Activated CD8-positive, alpha-beta memory T cell treated with anti-CD3 and anti-CD28 coated beads, Interleukin-2, amount 10 ng/mL, durations not matched to agents 7 days and 5 days (primary cell): Measurements from ENCODE around the gene MCTP1. TPM values are rescaled to one million over a fixed set of nuclear protein-coding genes. Genes with fewer than 3 reads are reported as not detected.

Source experiments
- ATAC-seq: fragments of 150-1000 bp; cut with Tn5 transposase; one replicate; pipeline ENCODE4 v1.10.0; 2021; ENCODE audit warnings: moderate library complexity
- CTCF ChIA-PET: fragments of 350-600 bp; sonication (Branson Sonifier 250); formaldehyde crosslinking; loops from one replicate; lab custom pipeline; 2021; ENCODE audit warnings: antibody characterized with exemption; lab: Charles Lee
- DNase-seq: peaks from one replicate; pipeline ENCODE4 v3.0.0-alpha.2; 2020
- H3K27ac Mint-ChIP-seq: one replicate; pipeline ENCODE4 v1.8.0; 2021; ENCODE audit warnings: mild to moderate bottlenecking, mixed read lengths
- H3K27me3 Mint-ChIP-seq: one replicate; pipeline ENCODE4 v1.8.0; 2021; ENCODE audit warnings: mixed read lengths
- H3K36me3 Mint-ChIP-seq: one replicate; pipeline ENCODE4 v1.8.0; 2021; ENCODE audit warnings: mild to moderate bottlenecking, mixed read lengths
- H3K4me1 Mint-ChIP-seq: one replicate; pipeline ENCODE4 v1.8.0; 2021; ENCODE audit warnings: mixed read lengths
- H3K4me3 Mint-ChIP-seq: one replicate; pipeline ENCODE4 v1.8.0; 2021; ENCODE audit warnings: mild to moderate bottlenecking, moderate library complexity, mixed read lengths
- H3K9me3 Mint-ChIP-seq: one replicate; pipeline ENCODE4 v1.8.0; 2022; ENCODE audit warnings: low read depth, mixed read lengths
- total RNA-seq, 2 experiments: library from RNA; stranded (reverse); gene quantifications; one replicate each; pipeline ENCODE4 v1.2.3, GENCODE V29; 2021

MCTP1 gene
- total RNA-seq, 2 experiments from 2014 or later = not detected

GRCh38 chr5:95066048-95066447, 218.8 kb downstream of the MCTP1 start:
- Mint-ChIP-seq H3K4me3 (no peak overlapping the region), H3K9me3 (no peaks in the 10 kb centered on the region), H3K27ac (no peak overlapping the region), H3K4me1 (no peaks in the 10 kb centered on the region), H3K36me3 (no peaks in the 10 kb centered on the region), H3K27me3 (no peaks in the 10 kb centered on the region)
- CTCF ChIA-PET = no interaction called here
- ATAC-seq (no peak), DNase-seq (no peak)

GRCh38 chr5:95063492-95063891, 221.4 kb downstream of the MCTP1 start:
- H3K9me3 Mint-ChIP-seq = no peaks in the 10 kb centered on the region
- DNase-seq (no peak), ATAC-seq (no peak)
- no peaks in the 10 kb centered on the region for H3K27me3 Mint-ChIP-seq
- H3K4me3 Mint-ChIP-seq = no peak overlapping the region
- H3K36me3 Mint-ChIP-seq = no peaks in the 10 kb centered on the region
- no peaks in the 10 kb centered on the region for H3K4me1 Mint-ChIP-seq
- H3K27ac Mint-ChIP-seq = no peak overlapping the region
- CTCF ChIA-PET = no interaction called here

GRCh38 chr5:95060098-95060497, 224.8 kb downstream of the MCTP1 start:
- Mint-ChIP-seq H3K4me3 (no peak overlapping the region), H3K27me3 (no peaks in the 10 kb centered on the region), H3K4me1 (no peaks in the 10 kb centered on the region), H3K36me3 (no peaks in the 10 kb centered on the region), H3K9me3 (no peaks in the 10 kb centered on the region), H3K27ac (no peak overlapping the region)
- no peak for DNase-seq
- no peak for ATAC-seq
- CTCF ChIA-PET = no interaction called here

GRCh38 chr5:95059636-95060035, 225.3 kb downstream of the MCTP1 start:
- no peak overlapping the region for H3K4me3 Mint-ChIP-seq
- no peaks in the 10 kb centered on the region for H3K4me1 Mint-ChIP-seq
- no peaks in the 10 kb centered on the region for H3K27me3 Mint-ChIP-seq
- DNase-seq (no peak), ATAC-seq (no peak)
- H3K27ac Mint-ChIP-seq = no peak overlapping the region
- CTCF ChIA-PET = no interaction called here
- no peaks in the 10 kb centered on the region for H3K9me3 Mint-ChIP-seq
- no peaks in the 10 kb centered on the region for H3K36me3 Mint-ChIP-seq

- Mint-ChIP-seq H3K27ac (no peak overlapping the region), H3K4me1 (no peaks in the 10 kb centered on the region), H3K27me3 (no peaks in the 10 kb centered on the region), H3K9me3 (no peaks in the 10 kb centered on the region), H3K4me3 (no peak overlapping the region), H3K36me3 (no peaks in the 10 kb centered on the region)
- DNase-seq (no peak), ATAC-seq (no peak)
- CTCF ChIA-PET = no interaction called here
Measured at GRCh38 chr5:95057615-95058014, 227.3 kb downstream of the MCTP1 start.

GRCh38 chr5:95053253-95053652, 231.6 kb downstream of the MCTP1 start:
- no peak for ATAC-seq
- CTCF ChIA-PET = no interaction called here
- Mint-ChIP-seq H3K4me3 (no peak overlapping the region), H3K9me3 (no peaks in the 10 kb centered on the region), H3K36me3 (no peaks in the 10 kb centered on the region), H3K27me3 (no peaks in the 10 kb centered on the region), H3K27ac (no peak overlapping the region), H3K4me1 (no peaks in the 10 kb centered on the region)
- no peak for DNase-seq

- DNase-seq = no peak
- Mint-ChIP-seq H3K4me3 (no peak overlapping the region), H3K9me3 (no peaks in the 10 kb centered on the region), H3K27me3 (no peaks in the 10 kb centered on the region), H3K27ac (no peak overlapping the region), H3K36me3 (no peaks in the 10 kb centered on the region), H3K4me1 (no peaks in the 10 kb centered on the region)
- CTCF ChIA-PET = no interaction called here
- no peak for ATAC-seq
Measured at GRCh38 chr5:95050708-95051107, 234.2 kb downstream of the MCTP1 start.

GRCh38 chr5:95048628-95049027, 236.3 kb downstream of the MCTP1 start:
- ATAC-seq (no peak), DNase-seq (no peak)
- no peaks in the 10 kb centered on the region for H3K4me1 Mint-ChIP-seq
- CTCF ChIA-PET = no interaction called here
- no peak overlapping the region for H3K4me3 Mint-ChIP-seq
- H3K27ac Mint-ChIP-seq = no peak overlapping the region
- H3K9me3 Mint-ChIP-seq = no peaks in the 10 kb centered on the region
- no peaks in the 10 kb centered on the region for H3K27me3 Mint-ChIP-seq
- H3K36me3 Mint-ChIP-seq = no peaks in the 10 kb centered on the region

- Mint-ChIP-seq H3K4me3 (no peak overlapping the region), H3K27ac (no peak overlapping the region), H3K36me3 (no peaks in the 10 kb centered on the region), H3K4me1 (no peaks in the 10 kb centered on the region), H3K27me3 (no peaks in the 10 kb centered on the region), H3K9me3 (no peaks in the 10 kb centered on the region)
- ATAC-seq (no peak), DNase-seq (no peak)
- CTCF ChIA-PET = interaction anchor here (1.0 kb wide), 1 partner anchor 10 kb away, joined by 3 read pairs; no protein-coding TSS in a partner anchor
Measured at GRCh38 chr5:95045181-95045965, 239.5 kb downstream of the MCTP1 start.

- ATAC-seq (no peak), DNase-seq (no peak)
- CTCF ChIA-PET = no interaction called here
- no peaks in the 10 kb centered on the region for H3K27me3 Mint-ChIP-seq
- H3K4me1 Mint-ChIP-seq = no peaks in the 10 kb centered on the region
- H3K27ac Mint-ChIP-seq = no peak overlapping the region
- no peak overlapping the region for H3K4me3 Mint-ChIP-seq
- H3K9me3 Mint-ChIP-seq = no peaks in the 10 kb centered on the region
- H3K36me3 Mint-ChIP-seq = no peaks in the 10 kb centered on the region
Measured at GRCh38 chr5:95044096-95044495, 240.8 kb downstream of the MCTP1 start.

GRCh38 chr5:95043648-95044047, 241.2 kb downstream of the MCTP1 start:
- Mint-ChIP-seq H3K4me1 (no peaks in the 10 kb centered on the region), H3K27me3 (no peaks in the 10 kb centered on the region), H3K36me3 (no peaks in the 10 kb centered on the region), H3K27ac (no peak overlapping the region), H3K4me3 (no peak overlapping the region), H3K9me3 (no peaks in the 10 kb centered on the region)
- no peak for ATAC-seq
- DNase-seq = no peak
- CTCF ChIA-PET = no interaction called here

GRCh38 chr5:95043234-95043633, 241.7 kb downstream of the MCTP1 start:
- no peak overlapping the region for H3K27ac Mint-ChIP-seq
- H3K9me3 Mint-ChIP-seq = no peaks in the 10 kb centered on the region
- CTCF ChIA-PET = no interaction called here
- no peaks in the 10 kb centered on the region for H3K36me3 Mint-ChIP-seq
- DNase-seq (no peak), ATAC-seq (no peak)
- no peak overlapping the region for H3K4me3 Mint-ChIP-seq
- H3K27me3 Mint-ChIP-seq = no peaks in the 10 kb centered on the region
- H3K4me1 Mint-ChIP-seq = no peaks in the 10 kb centered on the region

GRCh38 chr5:95042037-95042436, 242.9 kb downstream of the MCTP1 start:
- ATAC-seq = no peak
- CTCF ChIA-PET = no interaction called here
- no peak for DNase-seq
- H3K36me3 Mint-ChIP-seq = no peaks in the 10 kb centered on the region
- no peaks in the 10 kb centered on the region for H3K27me3 Mint-ChIP-seq
- no peaks in the 10 kb centered on the region for H3K4me1 Mint-ChIP-seq
- H3K9me3 Mint-ChIP-seq = no peaks in the 10 kb centered on the region
- H3K27ac Mint-ChIP-seq = no peak overlapping the region
- H3K4me3 Mint-ChIP-seq = no peak overlapping the region

- no peaks in the 10 kb centered on the region for H3K9me3 Mint-ChIP-seq
- no peaks in the 10 kb centered on the region for H3K4me1 Mint-ChIP-seq
- DNase-seq = no peak
Measured at GRCh38 chr5:95035891-95036685, 248.8 kb downstream of the MCTP1 start.

More at GRCh38 chr5:95035891-95036685, 248.8 kb downstream of the MCTP1 start:
- H3K36me3 Mint-ChIP-seq = no peaks in the 10 kb centered on the region
- no peak for ATAC-seq
- H3K4me3 Mint-ChIP-seq = no peak overlapping the region
- H3K27me3 Mint-ChIP-seq = no peaks in the 10 kb centered on the region
- H3K27ac Mint-ChIP-seq = no peak overlapping the region
- CTCF ChIA-PET = no interaction called here
